SK-N-SH treated with all-trans-retinoic acid at 6 μM for 48 hours (cell line): ENCODE results near the gene BOD1.

Experiments used
- ATAC-seq: fragments of 200-7000 bp; cut with Tn5 transposase; 3 replicates; pipeline ENCODE4 v1.9.1; 2020; ENCODE audit warnings: mild to moderate bottlenecking, moderate library complexity
- ARNTL ChIP-seq: fragments of 450-650 bp; formaldehyde crosslinking; IDR thresholded peaks from 2 replicates; pipeline ENCODE4 v1.5.0; 2020; ENCODE audit warnings: low read depth, mild to moderate bottlenecking, moderate library complexity, borderline replicate concordance
- BACH2 ChIP-seq: fragments of 250-450 bp; sonication (Bioruptor Pico); IDR thresholded peaks from 2 replicates; pipeline ENCODE4 v1.9.0; 2021; ENCODE audit warnings: mild to moderate bottlenecking, borderline replicate concordance
- CSDC2 ChIP-seq: fragments of 250-450 bp; sonication (Bioruptor Pico); IDR thresholded peaks from 2 replicates; pipeline ENCODE4 v1.5.0; 2020; ENCODE audit warnings: mild to moderate bottlenecking, moderate library complexity
- ESRRG ChIP-seq: fragments of 250-450 bp; sonication (Bioruptor Pico); IDR thresholded peaks from 2 replicates; pipeline ENCODE4 v1.6.1; 2021; ENCODE audit warnings: mild to moderate bottlenecking
- GLIS3 ChIP-seq: fragments of 250-450 bp; sonication (Bioruptor Pico); IDR thresholded peaks from 2 replicates; pipeline ENCODE4 v1.5.0; 2020; ENCODE audit warnings: mild to moderate bottlenecking, moderate library complexity
- ISL1 ChIP-seq: fragments of 250-450 bp; sonication (Bioruptor Pico); IDR thresholded peaks from 2 replicates; pipeline ENCODE4 v2.1.2; 2022; ENCODE audit warnings: mild to moderate bottlenecking, moderate library complexity
- OSR1 ChIP-seq: fragments of 250-450 bp; sonication (Bioruptor Pico); IDR thresholded peaks from 2 replicates; pipeline ENCODE4 v1.8.0; 2022; ENCODE audit warnings: moderate library complexity, mild to moderate bottlenecking, inconsistent platforms
- PPARA ChIP-seq: fragments of 250-450 bp; sonication (Bioruptor Pico); IDR thresholded peaks from 2 replicates; pipeline ENCODE4 v1.5.0; 2020; ENCODE audit warnings: mild to moderate bottlenecking, borderline replicate concordance
- RARB ChIP-seq: fragments of 250-450 bp; sonication (Bioruptor Pico); IDR thresholded peaks from 2 replicates; pipeline ENCODE4 v1.8.0; 2021; ENCODE audit warnings: mild to moderate bottlenecking, moderate library complexity
- SNAI2 ChIP-seq: fragments of 250-450 bp; sonication (Bioruptor Pico); IDR thresholded peaks from 2 replicates; pipeline ENCODE4 v1.5.0; 2020; ENCODE audit warnings: mild to moderate bottlenecking, moderate library complexity
- TCF4 ChIP-seq: fragments of 250-450 bp; sonication (Bioruptor Pico); IDR thresholded peaks from 2 replicates; pipeline ENCODE4 v1.8.0; 2021; ENCODE audit warnings: mild to moderate bottlenecking, moderate library complexity, borderline replicate concordance
- TOX ChIP-seq: fragments of 250-450 bp; sonication (Bioruptor Pico); IDR thresholded peaks from 2 replicates; pipeline ENCODE4 v1.8.0; 2021; ENCODE audit warnings: mild to moderate bottlenecking, moderate library complexity, borderline replicate concordance
- ZC3H10 ChIP-seq: fragments of 250-450 bp; sonication (Bioruptor Pico); IDR thresholded peaks from 2 replicates; pipeline ENCODE4 v1.5.1; 2021; ENCODE audit warnings: mild to moderate bottlenecking, moderate library complexity
- ZFP3 ChIP-seq: fragments of 250-450 bp; sonication (Bioruptor Pico); IDR thresholded peaks from 2 replicates; pipeline ENCODE4 v1.5.0; 2020; ENCODE audit warnings: mild to moderate bottlenecking, moderate library complexity
- ZFP30 ChIP-seq: fragments of 450-650 bp; formaldehyde crosslinking; IDR thresholded peaks from 2 replicates; pipeline ENCODE4 v1.5.0; 2022; ENCODE audit warnings: mild to moderate bottlenecking, moderate library complexity
- ZNF565 ChIP-seq: fragments of 450-650 bp; formaldehyde crosslinking; conservative IDR thresholded peaks from 2 replicates; pipeline ENCODE4 v1.5.0; 2020; ENCODE audit warnings: low read depth, mild to moderate bottlenecking, moderate library complexity
- ZNF70 ChIP-seq: fragments of 450-650 bp; formaldehyde crosslinking; IDR thresholded peaks from 2 replicates; pipeline ENCODE4 v1.5.0; 2020; ENCODE audit warnings: mild to moderate bottlenecking, moderate library complexity
- ZNF8 ChIP-seq: fragments of 450-650 bp; formaldehyde crosslinking; IDR thresholded peaks from 2 replicates; pipeline ENCODE4 v1.5.0; 2020; ENCODE audit warnings: mild to moderate bottlenecking, moderate library complexity
- TF ChIP-seq, protein P1 (sequence below): fragments of 250-450 bp; sonication (Bioruptor Pico); IDR thresholded peaks from 2 replicates; pipeline ENCODE4 v1.5.0; 2020; ENCODE audit warnings: mild to moderate bottlenecking, moderate library complexity
- TF ChIP-seq, protein P2 (sequence below): fragments of 250-450 bp; sonication (Bioruptor Pico); IDR thresholded peaks from 2 replicates; pipeline ENCODE4 v1.8.0; 2020; ENCODE audit warnings: mild to moderate bottlenecking, moderate library complexity, borderline replicate concordance
- TF ChIP-seq, protein P3 (sequence below): fragments of 250-450 bp; sonication (Bioruptor Pico); IDR thresholded peaks from 2 replicates; pipeline ENCODE4 v1.5.1; 2021; ENCODE audit warnings: mild to moderate bottlenecking, moderate library complexity
- TF ChIP-seq, protein P4 (sequence below): fragments of 250-450 bp; sonication (Bioruptor Pico); IDR thresholded peaks from 2 replicates; pipeline ENCODE4 v1.5.1; 2020; ENCODE audit warnings: low read depth, mild to moderate bottlenecking, moderate library complexity
- TF ChIP-seq, protein P5 (sequence below): fragments of 250-450 bp; sonication (Bioruptor Pico); IDR thresholded peaks from 2 replicates; pipeline ENCODE4 v1.8.0; 2021; ENCODE audit warnings: low read depth, mild to moderate bottlenecking, moderate library complexity, borderline replicate concordance

BOD1 gene

DNA sequence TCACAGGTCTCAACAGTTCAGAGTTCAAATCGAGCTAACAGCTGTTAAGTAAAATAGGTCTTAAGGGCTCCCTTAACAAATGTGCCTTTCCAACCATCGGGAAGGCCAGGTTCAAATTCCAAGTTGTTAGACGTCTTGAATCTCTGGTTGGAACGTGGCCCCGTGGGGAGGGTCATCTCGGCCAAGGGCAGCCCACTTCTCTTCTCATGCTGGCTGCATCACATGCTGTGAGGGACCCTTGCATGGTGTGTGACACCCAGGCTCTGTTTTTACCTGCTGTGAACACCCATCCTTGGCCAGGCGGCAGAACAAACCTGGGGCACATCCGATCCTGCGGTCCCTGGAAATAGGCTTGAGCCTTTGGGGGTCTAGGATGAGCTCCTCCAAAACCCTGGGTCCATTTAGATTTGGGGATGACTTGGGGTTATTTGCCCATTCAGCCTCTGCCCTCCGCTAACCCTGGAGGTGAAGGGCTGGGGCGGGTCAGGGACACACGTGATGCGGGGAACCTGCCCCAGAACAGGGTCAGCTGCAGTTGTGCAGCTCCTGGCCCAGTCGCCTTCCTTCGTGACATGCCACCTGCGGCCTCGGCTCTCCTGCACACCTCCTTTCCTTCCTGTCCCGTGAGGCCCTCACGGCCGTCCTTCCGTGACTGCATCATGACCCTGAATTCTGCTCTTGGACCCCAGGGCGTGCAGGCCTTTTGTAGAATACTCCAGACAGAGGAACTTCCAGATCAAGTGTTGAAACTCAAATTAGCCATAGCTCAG, 45.9 kb downstream of the BOD1 start:
- ATAC-seq = no peak
- TF ChIP-seq ZNF565 (CRISPR knock-in tag) = no peak
- no peak for TF ChIP-seq RARB (CRISPR knock-in tag)
- no peak for TF ChIP-seq ESRRG
- TF ChIP-seq ZFP30 (CRISPR knock-in tag) = no peak
- TF ChIP-seq BACH2 = no peak
- no peak for TF ChIP-seq TCF4 (CRISPR knock-in tag)
- no peak for TF ChIP-seq ZNF8
- TF ChIP-seq ISL1 = no peak
- TF ChIP-seq GLIS3 (CRISPR knock-in tag) = no peak
- TF ChIP-seq ARNTL (CRISPR knock-in tag) = no peak
- TF ChIP-seq, protein P1, sequence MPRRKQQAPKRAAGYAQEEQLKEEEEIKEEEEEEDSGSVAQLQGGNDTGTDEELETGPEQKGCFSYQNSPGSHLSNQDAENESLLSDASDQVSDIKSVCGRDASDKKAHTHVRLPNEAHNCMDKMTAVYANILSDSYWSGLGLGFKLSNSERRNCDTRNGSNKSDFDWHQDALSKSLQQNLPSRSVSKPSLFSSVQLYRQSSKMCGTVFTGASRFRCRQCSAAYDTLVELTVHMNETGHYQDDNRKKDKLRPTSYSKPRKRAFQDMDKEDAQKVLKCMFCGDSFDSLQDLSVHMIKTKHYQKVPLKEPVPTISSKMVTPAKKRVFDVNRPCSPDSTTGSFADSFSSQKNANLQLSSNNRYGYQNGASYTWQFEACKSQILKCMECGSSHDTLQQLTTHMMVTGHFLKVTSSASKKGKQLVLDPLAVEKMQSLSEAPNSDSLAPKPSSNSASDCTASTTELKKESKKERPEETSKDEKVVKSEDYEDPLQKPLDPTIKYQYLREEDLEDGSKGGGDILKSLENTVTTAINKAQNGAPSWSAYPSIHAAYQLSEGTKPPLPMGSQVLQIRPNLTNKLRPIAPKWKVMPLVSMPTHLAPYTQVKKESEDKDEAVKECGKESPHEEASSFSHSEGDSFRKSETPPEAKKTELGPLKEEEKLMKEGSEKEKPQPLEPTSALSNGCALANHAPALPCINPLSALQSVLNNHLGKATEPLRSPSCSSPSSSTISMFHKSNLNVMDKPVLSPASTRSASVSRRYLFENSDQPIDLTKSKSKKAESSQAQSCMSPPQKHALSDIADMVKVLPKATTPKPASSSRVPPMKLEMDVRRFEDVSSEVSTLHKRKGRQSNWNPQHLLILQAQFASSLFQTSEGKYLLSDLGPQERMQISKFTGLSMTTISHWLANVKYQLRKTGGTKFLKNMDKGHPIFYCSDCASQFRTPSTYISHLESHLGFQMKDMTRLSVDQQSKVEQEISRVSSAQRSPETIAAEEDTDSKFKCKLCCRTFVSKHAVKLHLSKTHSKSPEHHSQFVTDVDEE (CRISPR knock-in tag) = no peak
- TF ChIP-seq ZC3H10 = no peak
- TF ChIP-seq OSR1 (CRISPR knock-in tag) = no peak
- TF ChIP-seq, protein P2, sequence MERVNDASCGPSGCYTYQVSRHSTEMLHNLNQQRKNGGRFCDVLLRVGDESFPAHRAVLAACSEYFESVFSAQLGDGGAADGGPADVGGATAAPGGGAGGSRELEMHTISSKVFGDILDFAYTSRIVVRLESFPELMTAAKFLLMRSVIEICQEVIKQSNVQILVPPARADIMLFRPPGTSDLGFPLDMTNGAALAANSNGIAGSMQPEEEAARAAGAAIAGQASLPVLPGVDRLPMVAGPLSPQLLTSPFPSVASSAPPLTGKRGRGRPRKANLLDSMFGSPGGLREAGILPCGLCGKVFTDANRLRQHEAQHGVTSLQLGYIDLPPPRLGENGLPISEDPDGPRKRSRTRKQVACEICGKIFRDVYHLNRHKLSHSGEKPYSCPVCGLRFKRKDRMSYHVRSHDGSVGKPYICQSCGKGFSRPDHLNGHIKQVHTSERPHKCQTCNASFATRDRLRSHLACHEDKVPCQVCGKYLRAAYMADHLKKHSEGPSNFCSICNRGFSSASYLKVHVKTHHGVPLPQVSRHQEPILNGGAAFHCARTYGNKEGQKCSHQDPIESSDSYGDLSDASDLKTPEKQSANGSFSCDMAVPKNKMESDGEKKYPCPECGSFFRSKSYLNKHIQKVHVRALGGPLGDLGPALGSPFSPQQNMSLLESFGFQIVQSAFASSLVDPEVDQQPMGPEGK (CRISPR knock-in tag) = no peak
- no peak for TF ChIP-seq SNAI2 (CRISPR knock-in tag)
- no peak for TF ChIP-seq TOX (CRISPR knock-in tag)
- TF ChIP-seq, protein P3, sequence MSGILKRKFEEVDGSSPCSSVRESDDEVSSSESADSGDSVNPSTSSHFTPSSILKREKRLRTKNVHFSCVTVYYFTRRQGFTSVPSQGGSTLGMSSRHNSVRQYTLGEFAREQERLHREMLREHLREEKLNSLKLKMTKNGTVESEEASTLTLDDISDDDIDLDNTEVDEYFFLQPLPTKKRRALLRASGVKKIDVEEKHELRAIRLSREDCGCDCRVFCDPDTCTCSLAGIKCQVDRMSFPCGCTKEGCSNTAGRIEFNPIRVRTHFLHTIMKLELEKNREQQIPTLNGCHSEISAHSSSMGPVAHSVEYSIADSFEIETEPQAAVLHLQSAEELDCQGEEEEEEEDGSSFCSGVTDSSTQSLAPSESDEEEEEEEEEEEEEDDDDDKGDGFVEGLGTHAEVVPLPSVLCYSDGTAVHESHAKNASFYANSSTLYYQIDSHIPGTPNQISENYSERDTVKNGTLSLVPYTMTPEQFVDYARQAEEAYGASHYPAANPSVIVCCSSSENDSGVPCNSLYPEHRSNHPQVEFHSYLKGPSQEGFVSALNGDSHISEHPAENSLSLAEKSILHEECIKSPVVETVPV (CRISPR knock-in tag) = no peak
- no peak for TF ChIP-seq ZFP3
- TF ChIP-seq ZNF70 (CRISPR knock-in tag) = no peak

DNA sequence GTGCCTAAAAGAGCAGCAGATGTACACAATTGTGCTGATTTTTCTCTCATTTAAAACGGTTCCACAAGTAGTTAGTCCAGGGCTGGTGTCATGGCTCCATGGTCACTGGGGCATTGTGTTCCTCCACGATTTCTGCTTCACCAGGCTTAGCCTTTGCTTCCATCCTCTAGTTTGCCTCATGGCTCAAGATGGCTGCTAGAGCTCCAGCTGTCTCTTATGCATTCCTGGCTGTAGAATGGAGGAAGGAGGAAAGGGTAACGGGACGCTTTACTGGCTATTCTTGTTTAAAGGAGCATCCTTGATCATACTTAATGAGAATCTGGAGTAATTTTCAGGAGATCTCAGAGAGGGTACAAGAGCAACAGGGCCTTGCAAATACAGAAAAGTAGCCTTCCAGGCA, 47.7 kb downstream of the BOD1 start:
- no peak for TF ChIP-seq ZNF70 (CRISPR knock-in tag)
- no peak for TF ChIP-seq ZFP3
- TF ChIP-seq GLIS3 (CRISPR knock-in tag) = no peak
- no peak for TF ChIP-seq ZNF8
- TF ChIP-seq BACH2 = no peak
- no peak for TF ChIP-seq ZFP30 (CRISPR knock-in tag)
- no peak for TF ChIP-seq CSDC2 (CRISPR knock-in tag)
- TF ChIP-seq ARNTL (CRISPR knock-in tag) = no peak
- TF ChIP-seq, protein P4, sequence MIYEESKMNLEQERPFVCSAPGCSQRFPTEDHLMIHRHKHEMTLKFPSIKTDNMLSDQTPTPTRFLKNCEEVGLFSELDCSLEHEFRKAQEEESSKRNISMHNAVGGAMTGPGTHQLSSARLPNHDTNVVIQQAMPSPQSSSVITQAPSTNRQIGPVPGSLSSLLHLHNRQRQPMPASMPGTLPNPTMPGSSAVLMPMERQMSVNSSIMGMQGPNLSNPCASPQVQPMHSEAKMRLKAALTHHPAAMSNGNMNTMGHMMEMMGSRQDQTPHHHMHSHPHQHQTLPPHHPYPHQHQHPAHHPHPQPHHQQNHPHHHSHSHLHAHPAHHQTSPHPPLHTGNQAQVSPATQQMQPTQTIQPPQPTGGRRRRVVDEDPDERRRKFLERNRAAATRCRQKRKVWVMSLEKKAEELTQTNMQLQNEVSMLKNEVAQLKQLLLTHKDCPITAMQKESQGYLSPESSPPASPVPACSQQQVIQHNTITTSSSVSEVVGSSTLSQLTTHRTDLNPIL (CRISPR knock-in tag) = no peak
- no peak for ATAC-seq

DNA sequence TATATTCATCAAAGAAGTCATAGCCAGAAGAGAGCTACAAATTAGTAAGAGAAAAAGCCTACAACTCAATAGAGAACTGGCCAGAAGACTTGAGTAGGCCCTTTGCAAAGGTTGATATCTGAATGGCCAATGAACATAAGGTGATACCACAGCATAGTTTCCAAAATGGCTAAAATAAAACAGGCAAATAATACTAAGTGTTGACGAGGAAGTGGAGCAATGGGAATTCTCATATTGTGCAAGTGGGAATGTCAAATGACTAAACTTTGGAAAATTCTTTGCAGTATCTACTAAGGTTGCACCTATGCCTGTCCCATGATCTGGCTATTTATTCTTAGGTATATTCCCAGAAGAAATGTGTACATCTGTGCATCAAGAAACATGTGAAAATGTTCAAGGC, 48.3 kb downstream of the BOD1 start:
- ATAC-seq = no peak
- TF ChIP-seq GLIS3 (CRISPR knock-in tag) = no peak
- TF ChIP-seq, protein P1 (CRISPR knock-in tag) = no peak
- no peak for TF ChIP-seq ARNTL (CRISPR knock-in tag)
- TF ChIP-seq OSR1 (CRISPR knock-in tag) = no peak
- TF ChIP-seq ESRRG = no peak
- TF ChIP-seq ZNF70 (CRISPR knock-in tag) = no peak
- no peak for TF ChIP-seq PPARA
- no peak for TF ChIP-seq ZFP30 (CRISPR knock-in tag)
- no peak for TF ChIP-seq TOX (CRISPR knock-in tag)
- TF ChIP-seq, protein P3 (CRISPR knock-in tag) = no peak
- TF ChIP-seq RARB (CRISPR knock-in tag) = no peak
- TF ChIP-seq, protein P5, sequence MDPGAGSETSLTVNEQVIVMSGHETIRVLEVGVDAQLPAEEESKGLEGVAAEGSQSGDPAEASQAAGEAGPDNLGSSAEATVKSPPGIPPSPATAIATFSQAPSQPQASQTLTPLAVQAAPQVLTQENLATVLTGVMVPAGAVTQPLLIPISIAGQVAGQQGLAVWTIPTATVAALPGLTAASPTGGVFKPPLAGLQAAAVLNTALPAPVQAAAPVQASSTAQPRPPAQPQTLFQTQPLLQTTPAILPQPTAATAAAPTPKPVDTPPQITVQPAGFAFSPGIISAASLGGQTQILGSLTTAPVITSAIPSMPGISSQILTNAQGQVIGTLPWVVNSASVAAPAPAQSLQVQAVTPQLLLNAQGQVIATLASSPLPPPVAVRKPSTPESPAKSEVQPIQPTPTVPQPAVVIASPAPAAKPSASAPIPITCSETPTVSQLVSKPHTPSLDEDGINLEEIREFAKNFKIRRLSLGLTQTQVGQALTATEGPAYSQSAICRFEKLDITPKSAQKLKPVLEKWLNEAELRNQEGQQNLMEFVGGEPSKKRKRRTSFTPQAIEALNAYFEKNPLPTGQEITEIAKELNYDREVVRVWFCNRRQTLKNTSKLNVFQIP (CRISPR knock-in tag) = no peak
- no peak for TF ChIP-seq ZNF8
- TF ChIP-seq BACH2 = no peak
